MCF 10A (cell line): ENCODE results near the gene ITIH4. TPM values are rescaled to one million over a fixed set of nuclear protein-coding genes. Genes with fewer than 3 reads are reported as not detected.

Experiments
- BruUV-seq: library from RNA; stranded (reverse); fragments of 400-500 nt; replicated peaks from 2 replicates; lab custom pipeline; 2021; lab: Mats Ljungman, UMichigan
- CTCF ChIA-PET: fragments of 300-600 bp; sonication (Branson Sonifier 250); formaldehyde crosslinking; extraction: SDS; loops from one replicate; lab custom pipeline; 2021; ENCODE audit warnings: antibody characterized with exemption, inconsistent platforms; lab: Yijun Ruan, JAX
- POLR2A ChIA-PET: fragments of 300-600, 350-650 bp; sonication (Branson Sonifier 250); formaldehyde crosslinking; extraction: SDS; loops from one replicate; lab custom pipeline; 2020; ENCODE audit warnings: antibody characterized with exemption, inconsistent platforms; lab: Yijun Ruan, JAX
- DNase-seq: peaks from one replicate; pipeline ENCODE4 v3.0.0-alpha.2; 2018; ENCODE audit not compliant: unreplicated experiment
- H3K27ac Mint-ChIP-seq: one replicate; pipeline ENCODE4 v1.8.0; 2022; ENCODE audit warnings: mild to moderate bottlenecking, low read depth, mixed read lengths; ENCODE audit not compliant: unreplicated experiment
- H3K27me3 Mint-ChIP-seq: one replicate; pipeline ENCODE4 v1.8.0; 2022; ENCODE audit warnings: mixed read lengths; ENCODE audit not compliant: insufficient read depth, unreplicated experiment
- H3K36me3 Mint-ChIP-seq: one replicate; pipeline ENCODE4 v1.8.0; 2022; ENCODE audit warnings: mild to moderate bottlenecking, moderate library complexity, mixed read lengths; ENCODE audit not compliant: insufficient read depth, unreplicated experiment
- H3K4me1 Mint-ChIP-seq: one replicate; pipeline ENCODE4 v1.8.0; 2022; ENCODE audit warnings: mixed read lengths; ENCODE audit not compliant: insufficient read depth, unreplicated experiment
- H3K4me3 Mint-ChIP-seq: one replicate; pipeline ENCODE4 v1.8.0; 2022; ENCODE audit warnings: mild to moderate bottlenecking, moderate library complexity, mixed read lengths; ENCODE audit not compliant: unreplicated experiment
- H3K9me3 Mint-ChIP-seq: one replicate; pipeline ENCODE4 v1.8.0; 2022; ENCODE audit warnings: mixed read lengths; ENCODE audit not compliant: unreplicated experiment
- CTCF ChIP-seq: fragments of 200-600 bp; IDR thresholded peaks from one replicate; pipeline ENCODE4 v1.8.0; 2022; ENCODE audit warnings: antibody characterized with exemption, mild to moderate bottlenecking; ENCODE audit not compliant: unreplicated experiment
- intact Hi-C: fragments of 100-400 bp; cut with micrococcal nuclease; formaldehyde crosslinking; loops from 2 replicates; pipeline ENCODE4 v1.14.1; 2022
- total RNA-seq: library from RNA; stranded (reverse); gene quantifications from 2 replicates; pipeline ENCODE4 v1.2.3, GENCODE V29; 2022

Gene ITIH4
- total RNA-seq, 1 experiment from 2014 or later: 0.58 TPM

GRCh38 chr3:52773361-52774065, 57.0 kb downstream of the ITIH4 start:
- POLR2A ChIA-PET: no interaction called here
- H3K4me1 Mint-ChIP-seq: peaks cover 24% of the 10 kb centered on the region
- intact Hi-C loops: no loop called here
- H3K9me3 Mint-ChIP-seq: no peaks in the 10 kb centered on the region
- no peaks in the 10 kb centered on the region for H3K27me3 Mint-ChIP-seq
- no peak overlapping the region for H3K27ac Mint-ChIP-seq
- TF ChIP-seq CTCF: no peak
- no peak overlapping the region for H3K4me3 Mint-ChIP-seq
- peaks cover 9% of the 10 kb centered on the region for H3K36me3 Mint-ChIP-seq
- no peak for DNase-seq
- CTCF ChIA-PET: interaction anchor here (0.6 to 1.0 kb wide), 3 partner anchors 21 to 397 kb away, joined by 3 to 4 read pairs (median 4); no protein-coding TSS in a partner anchor
- no TSS peak for BruUV-seq

GRCh38 chr3:52771702-52772101, 58.8 kb downstream of the ITIH4 start:
- BruUV-seq: no TSS peak
- POLR2A ChIA-PET: interaction anchor here (0.6 to 1.9 kb wide), 7 partner anchors 49 to 971 kb away, joined by 3 to 9 read pairs (median 5); partner anchors contain the start of genes GLT8D1, SFMBT1, SPCS1 and UQCC5
- intact Hi-C loops: no loop called here
- CTCF ChIA-PET: interaction anchor here (0.6 kb wide), 1 partner anchor 8 kb away, joined by 3 read pairs; no protein-coding TSS in a partner anchor
- no peaks in the 10 kb centered on the region for H3K27me3 Mint-ChIP-seq
- DNase-seq: no peak
- no peaks in the 10 kb centered on the region for H3K9me3 Mint-ChIP-seq
- no peak for TF ChIP-seq CTCF
- H3K4me3 Mint-ChIP-seq: peak overlapping the region; percentile 77
- peaks cover 24% of the 10 kb centered on the region for H3K4me1 Mint-ChIP-seq
- peak overlapping the region; percentile 80 for H3K27ac Mint-ChIP-seq
- H3K36me3 Mint-ChIP-seq: peaks cover 27% of the 10 kb centered on the region

GRCh38 chr3:52771334-52771681, 59.2 kb downstream of the ITIH4 start:
- peaks cover 22% of the 10 kb centered on the region for H3K4me1 Mint-ChIP-seq
- peak overlapping the region; percentile 80 for H3K27ac Mint-ChIP-seq
- no peaks in the 10 kb centered on the region for H3K9me3 Mint-ChIP-seq
- no peak for DNase-seq
- no peaks in the 10 kb centered on the region for H3K27me3 Mint-ChIP-seq
- no peak for TF ChIP-seq CTCF
- H3K4me3 Mint-ChIP-seq: peak overlapping the region; percentile 77
- BruUV-seq: TSS peak; percentile 86
- POLR2A ChIA-PET: interaction anchor here (0.6 to 1.9 kb wide), 11 partner anchors 13 to 972 kb away, joined by 3 to 9 read pairs (median 4); partner anchors contain the start of genes GLT8D1, SFMBT1, SPCS1 and STIMATE
- intact Hi-C loops: no loop called here
- peaks cover 31% of the 10 kb centered on the region for H3K36me3 Mint-ChIP-seq
- CTCF ChIA-PET: no interaction called here

GRCh38 chr3:52770496-52771333, 59.8 kb downstream of the ITIH4 start, which contains the start of gene NEK4:
TSS of gene NEK4 (minus strand) at chr3:52770940. CDS start at chr3:52770746, 194 bp downstream.
- Mint-ChIP-seq H3K9me3 (no peaks in the 10 kb centered on the region), H3K4me1 (peaks cover 20% of the 10 kb centered on the region), H3K4me3 (peak within 1 kb of the TSS; percentile 77), H3K27ac (peak within 1 kb of the TSS; percentile 80), H3K27me3 (no peaks in the 10 kb centered on the region), H3K36me3 (peaks cover 36% of the 10 kb centered on the region)
- CTCF ChIA-PET: interaction anchor here (0.6 kb wide), 1 partner anchor 344 kb away, joined by 3 read pairs; no protein-coding TSS in a partner anchor
- intact Hi-C loops: no loop called here
- BruUV-seq: no TSS peak
- no peak for TF ChIP-seq CTCF
- POLR2A ChIA-PET: interaction anchor here (0.6 to 1.9 kb wide), 16 partner anchors 9 to 485 kb away, joined by 3 to 9 read pairs (median 4); partner anchors contain the start of genes GLT8D1, SFMBT1, SPCS1 and STIMATE
- DNase-seq: peak; percentile 92
